ENCODE measurements around the gene PXMP2. TPM values are rescaled to one million over a fixed set of nuclear protein-coding genes. Genes with fewer than 3 reads are reported as not detected.

Gene PXMP2
- total and polyA plus RNA-seq, 3 experiments from 2014 or later: 14.5 to 22.5 (median 21.2) TPM

GRCh38 chr12:132664206-132665148 lies 22.9 kb upstream of the PXMP2 start:
- no peak for DNase-seq
- H3K36me3 Mint-ChIP-seq: peaks cover 19 to 94% (median 28%) of the 10 kb centered on the region in 3 donors
- H3K4me1 Mint-ChIP-seq: peaks cover 4 to 10% (median 6%) of the 10 kb centered on the region in 3 donors

DNA sequence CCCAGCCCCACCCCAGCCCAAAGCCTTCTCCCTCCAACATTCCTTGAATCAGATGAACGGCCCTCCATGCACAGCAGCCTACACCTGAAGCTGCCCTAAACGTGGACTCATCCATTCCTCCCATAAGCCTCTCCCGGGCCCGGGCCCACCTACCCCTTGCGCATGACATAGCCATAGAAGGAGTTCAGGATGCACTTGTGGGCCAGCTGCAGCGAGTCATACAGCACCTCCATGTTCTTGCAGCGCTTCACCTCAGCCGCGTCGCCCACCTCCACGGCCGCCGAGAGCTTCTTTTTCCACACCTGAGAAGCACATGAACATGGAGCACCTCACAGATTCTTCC lies 22.3 kb upstream of the PXMP2 start:
- no peaks in the 10 kb centered on the region for H3K27me3 Mint-ChIP-seq
- H3K27ac ChIP-seq (ENCODE audit: low read depth, low read length): no peak overlapping the region
- H3K9me3 ChIP-seq (ENCODE audit: low read length): no peaks in the 10 kb centered on the region
- no peak overlapping the region for H3K4me3 Mint-ChIP-seq
- no peaks in the 10 kb centered on the region for H3K9me3 Mint-ChIP-seq
- peaks cover 4 to 10% (median 6%) of the 10 kb centered on the region in 3 donors for H3K4me1 Mint-ChIP-seq
- ChIA-PET POLR2A (interaction anchor here (0.5 kb wide), 1 partner anchor 11 kb away, joined by 3 read pairs; no protein-coding TSS in a partner anchor), CTCF (no interaction called here)
- no peak overlapping the region for H3K4me3 ChIP-seq (ENCODE audit: low read length)
- H3K27me3 ChIP-seq (ENCODE audit: insufficient read depth, low read length, poor library complexity, severe bottlenecking): no peaks in the 10 kb centered on the region
- peaks cover 19 to 92% (median 28%) of the 10 kb centered on the region in 3 donors for H3K36me3 Mint-ChIP-seq
- no peak overlapping the region for H3K27ac Mint-ChIP-seq
- H3K4me1 ChIP-seq (ENCODE audit: insufficient read depth, low read length): peaks cover 3% of the 10 kb centered on the region
- peaks cover 6% of the 10 kb centered on the region for H3K36me3 ChIP-seq (ENCODE audit: insufficient read depth, low read length)
- DNase-seq: no peak

More at GRCh38 chr12:132664206-132665148, 22.9 kb upstream of the PXMP2 start:
- CTCF ChIA-PET: no interaction called here
- no peaks in the 10 kb centered on the region for H3K27me3 ChIP-seq (ENCODE audit: insufficient read depth, low read length, poor library complexity, severe bottlenecking)
- H3K9me3 Mint-ChIP-seq: no peaks in the 10 kb centered on the region
- no peak overlapping the region for H3K4me3 Mint-ChIP-seq
- POLR2A ChIA-PET: no interaction called here
- no peak overlapping the region for H3K4me3 ChIP-seq (ENCODE audit: low read length)
- no peaks in the 10 kb centered on the region for H3K27me3 Mint-ChIP-seq
- H3K27ac Mint-ChIP-seq: no peak overlapping the region
- H3K27ac ChIP-seq (ENCODE audit: low read depth, low read length): no peak overlapping the region
- H3K4me1 ChIP-seq (ENCODE audit: insufficient read depth, low read length): peaks cover 9% of the 10 kb centered on the region
- peaks cover 6% of the 10 kb centered on the region for H3K36me3 ChIP-seq (ENCODE audit: insufficient read depth, low read length)
- H3K9me3 ChIP-seq (ENCODE audit: low read length): no peaks in the 10 kb centered on the region

- no peak overlapping the region for H3K4me3 Mint-ChIP-seq
- H3K27me3 Mint-ChIP-seq: no peaks in the 10 kb centered on the region
- DNase-seq: no peak
- H3K4me1 ChIP-seq (ENCODE audit: insufficient read depth, low read length): no peaks in the 10 kb centered on the region
- no peak overlapping the region for H3K27ac ChIP-seq (ENCODE audit: low read depth, low read length)
- no peak overlapping the region for H3K27ac Mint-ChIP-seq
- POLR2A ChIA-PET: interaction anchor here (0.5 kb wide), 1 partner anchor 12 kb away, joined by 3 read pairs; no protein-coding TSS in a partner anchor
- H3K9me3 ChIP-seq (ENCODE audit: low read length): no peaks in the 10 kb centered on the region
- peaks cover 4 to 10% (median 6%) of the 10 kb centered on the region in 3 donors for H3K4me1 Mint-ChIP-seq
- H3K36me3 Mint-ChIP-seq: peaks cover 19 to 88% (median 28%) of the 10 kb centered on the region in 3 donors
- H3K4me3 ChIP-seq (ENCODE audit: low read length): no peak overlapping the region
- H3K36me3 ChIP-seq (ENCODE audit: insufficient read depth, low read length): peaks cover 6% of the 10 kb centered on the region
- no peaks in the 10 kb centered on the region for H3K9me3 Mint-ChIP-seq
- H3K27me3 ChIP-seq (ENCODE audit: insufficient read depth, low read length, poor library complexity, severe bottlenecking): no peaks in the 10 kb centered on the region
- CTCF ChIA-PET: no interaction called here
Measured at GRCh38 chr12:132665794-132666193, 21.6 kb upstream of the PXMP2 start.

- Mint-ChIP-seq H3K27ac (peak overlapping the region in 1 of 8 donors; percentile 81), H3K9me3 (no peaks in the 10 kb centered on the region), H3K36me3 (peaks cover 19 to 83% (median 27%) of the 10 kb centered on the region in 3 donors), H3K4me3 (no peak overlapping the region), H3K27me3 (no peaks in the 10 kb centered on the region), H3K4me1 (peaks cover 3 to 4% (median 4%) of the 10 kb centered on the region in 3 donors)
- no peak overlapping the region for H3K4me3 ChIP-seq (ENCODE audit: low read length)
- ChIA-PET POLR2A (no interaction called here), CTCF (no interaction called here)
- H3K27me3 ChIP-seq (ENCODE audit: insufficient read depth, low read length, poor library complexity, severe bottlenecking): no peaks in the 10 kb centered on the region
- no peak for DNase-seq
- no peaks in the 10 kb centered on the region for H3K4me1 ChIP-seq (ENCODE audit: insufficient read depth, low read length)
- H3K36me3 ChIP-seq (ENCODE audit: insufficient read depth, low read length): peaks cover 11% of the 10 kb centered on the region
- H3K9me3 ChIP-seq (ENCODE audit: low read length): no peaks in the 10 kb centered on the region
- no peak overlapping the region for H3K27ac ChIP-seq (ENCODE audit: low read depth, low read length)
Measured at GRCh38 chr12:132668191-132669088, 18.9 kb upstream of the PXMP2 start.

DNA sequence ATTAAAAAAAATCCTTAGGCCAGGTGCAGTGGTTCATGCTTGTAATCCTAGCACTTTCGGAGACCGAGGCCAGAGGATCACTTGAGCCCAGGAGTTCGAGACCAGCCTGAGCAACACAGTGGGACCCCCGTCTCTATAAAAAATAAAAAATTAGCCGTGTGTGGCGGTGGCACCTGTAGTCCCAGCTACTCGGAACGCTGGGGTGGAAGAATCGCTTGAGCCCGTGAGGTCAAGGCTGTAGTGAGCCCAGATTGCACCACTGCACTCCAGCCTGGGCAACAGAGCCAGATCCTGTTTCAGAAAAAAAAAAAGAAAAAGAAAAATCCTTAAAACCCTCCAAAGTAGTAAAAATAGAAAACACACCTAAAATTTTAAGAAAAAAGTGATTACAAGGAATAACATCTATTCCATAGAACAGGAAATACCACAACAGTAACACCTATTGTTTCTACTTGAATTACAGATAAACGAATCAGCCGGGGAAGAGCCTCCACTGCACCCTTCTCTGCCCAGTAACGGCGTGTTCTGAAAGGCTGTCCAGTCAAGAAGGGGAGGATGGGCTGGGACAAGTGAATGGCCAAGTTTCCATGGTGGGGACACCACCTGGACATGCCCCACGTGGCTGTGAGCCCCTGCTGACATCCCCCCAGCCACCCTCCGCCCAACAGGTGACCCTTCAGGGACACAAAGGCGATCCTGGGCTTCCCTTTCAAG lies 18.1 kb upstream of the PXMP2 start:
- Mint-ChIP-seq H3K27ac (no peak overlapping the region), H3K27me3 (no peaks in the 10 kb centered on the region), H3K4me1 (peaks cover 3 to 6% (median 4%) of the 10 kb centered on the region in 3 donors), H3K36me3 (peaks cover 19 to 84% (median 29%) of the 10 kb centered on the region in 3 donors), H3K9me3 (no peaks in the 10 kb centered on the region), H3K4me3 (no peak overlapping the region)
- H3K27ac ChIP-seq (ENCODE audit: low read depth, low read length): no peak overlapping the region
- DNase-seq: no peak
- H3K27me3 ChIP-seq (ENCODE audit: insufficient read depth, low read length, poor library complexity, severe bottlenecking): no peaks in the 10 kb centered on the region
- CTCF ChIA-PET: no interaction called here
- peaks cover 11% of the 10 kb centered on the region for H3K36me3 ChIP-seq (ENCODE audit: insufficient read depth, low read length)
- H3K4me1 ChIP-seq (ENCODE audit: insufficient read depth, low read length): no peaks in the 10 kb centered on the region
- no peaks in the 10 kb centered on the region for H3K9me3 ChIP-seq (ENCODE audit: low read length)
- POLR2A ChIA-PET: no interaction called here
- H3K4me3 ChIP-seq (ENCODE audit: low read length): no peak overlapping the region

DNA sequence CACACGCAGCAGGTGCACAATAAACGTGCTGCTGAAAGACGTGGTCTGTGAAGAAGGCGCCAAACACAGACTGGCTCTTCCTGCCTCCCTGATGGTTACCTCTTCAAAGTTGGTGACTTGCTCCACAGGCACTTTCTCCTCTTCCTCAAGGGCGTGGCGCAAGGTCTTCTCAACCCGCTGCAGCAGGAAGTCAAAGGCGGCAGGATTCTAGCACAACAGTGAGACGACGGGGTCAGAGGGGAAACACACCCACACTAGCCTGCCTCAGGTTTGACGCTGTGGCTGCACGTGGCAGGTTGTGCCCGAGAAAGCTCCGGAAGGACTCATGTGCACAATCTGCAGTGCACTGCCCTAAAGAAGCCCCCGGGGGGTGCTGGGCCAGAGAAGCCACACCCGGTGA lies 15.3 kb upstream of the PXMP2 start:
- H3K27me3 Mint-ChIP-seq: no peaks in the 10 kb centered on the region
- DNase-seq: no peak
- peaks cover 26% of the 10 kb centered on the region for H3K36me3 ChIP-seq (ENCODE audit: insufficient read depth, low read length)

DNA sequence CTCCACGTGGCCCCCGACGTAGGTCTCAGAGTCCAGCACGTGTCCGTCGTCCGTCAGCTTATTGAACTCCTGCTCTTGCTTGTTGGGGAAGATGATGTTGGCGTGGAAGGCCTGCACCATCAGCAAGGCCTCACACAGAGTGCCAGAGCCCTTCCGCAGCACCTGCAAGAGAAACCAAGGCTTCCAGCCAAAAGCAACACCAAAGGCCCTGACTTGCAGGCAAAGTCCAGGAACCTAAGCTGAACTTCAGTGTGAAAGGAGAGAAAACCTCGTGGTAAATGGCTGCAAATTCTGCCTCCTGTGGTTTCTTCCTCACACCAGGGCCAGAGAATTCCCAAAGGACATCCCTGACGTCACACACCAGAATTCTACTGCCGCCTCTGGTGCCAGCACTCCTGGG lies 14.7 kb upstream of the PXMP2 start:
- H3K36me3 Mint-ChIP-seq: peaks cover 0 to 82% (median 24%) of the 10 kb centered on the region in 3 donors
- H3K27ac Mint-ChIP-seq: no peak overlapping the region
- H3K36me3 ChIP-seq (ENCODE audit: insufficient read depth, low read length): peaks cover 28% of the 10 kb centered on the region

More for the DNA sequence above, 15.3 kb upstream of the PXMP2 start:
- Histone ChIP-seq H3K27me3 (ENCODE audit: insufficient read depth, low read length, poor library complexity, severe bottlenecking) (no peaks in the 10 kb centered on the region), H3K4me1 (ENCODE audit: insufficient read depth, low read length) (no peaks in the 10 kb centered on the region), H3K27ac (ENCODE audit: low read depth, low read length) (no peak overlapping the region), H3K4me3 (ENCODE audit: low read length) (no peak overlapping the region), H3K9me3 (ENCODE audit: low read length) (no peaks in the 10 kb centered on the region)
- Mint-ChIP-seq H3K36me3 (peaks cover 0 to 83% (median 25%) of the 10 kb centered on the region in 3 donors), H3K27ac (peak overlapping the region in 1 of 8 donors; percentile 93), H3K9me3 (no peaks in the 10 kb centered on the region), H3K4me3 (no peak overlapping the region), H3K4me1 (peaks cover 3 to 6% (median 4%) of the 10 kb centered on the region in 3 donors)
- POLR2A ChIA-PET: no interaction called here
- CTCF ChIA-PET: no interaction called here

More for the DNA sequence above, 14.7 kb upstream of the PXMP2 start:
- no peak overlapping the region for H3K4me3 ChIP-seq (ENCODE audit: low read length)
- Mint-ChIP-seq H3K9me3 (no peaks in the 10 kb centered on the region), H3K27me3 (no peaks in the 10 kb centered on the region), H3K4me1 (peaks cover 3 to 6% (median 4%) of the 10 kb centered on the region in 3 donors), H3K4me3 (no peak overlapping the region)
- ChIA-PET POLR2A (no interaction called here), CTCF (no interaction called here)
- H3K9me3 ChIP-seq (ENCODE audit: low read length): no peaks in the 10 kb centered on the region
- no peak overlapping the region for H3K27ac ChIP-seq (ENCODE audit: low read depth, low read length)
- H3K27me3 ChIP-seq (ENCODE audit: insufficient read depth, low read length, poor library complexity, severe bottlenecking): no peaks in the 10 kb centered on the region
- no peak for DNase-seq
- no peaks in the 10 kb centered on the region for H3K4me1 ChIP-seq (ENCODE audit: insufficient read depth, low read length)
